Endothelial cell of umbilical vein (primary cell): ENCODE data around the gene ZNF609. TPM values are rescaled to one million over a fixed set of nuclear protein-coding genes. Genes with fewer than 3 reads are reported as not detected.

Source experiments
- BruUV-seq: library from RNA; stranded (reverse); fragments of 400-500 nt; replicated peaks from 2 replicates; lab custom pipeline; 2021; lab: Mats Ljungman, UMichigan
- CTCF ChIA-PET: fragments of 300-600, 350-600 bp; sonication (Branson Sonifier 250); formaldehyde crosslinking; loops from one replicate; lab custom pipeline; 2021; ENCODE audit warnings: antibody characterized with exemption, inconsistent platforms; lab: Charles Lee
- POLR2A ChIA-PET: fragments of 300-600, 350-600 bp; sonication (Branson Sonifier 250); formaldehyde crosslinking; loops from one replicate; lab custom pipeline; 2021; ENCODE audit warnings: antibody characterized with exemption, inconsistent platforms; lab: Charles Lee
- DNase-seq: peaks from one replicate; pipeline ENCODE4 v3.0.0-alpha.2; 2011; ENCODE audit warnings: low read depth, low spot score
- FAIRE-seq: peaks from 2 replicates; lab custom pipeline; 2011; peaks lifted over from hg19 to GRCh38; lab: Jason Lieb, UNC
- H2AFZ ChIP-seq: 2 replicates; pipeline ENCODE4 v1.6.0; 2012; ENCODE audit warnings: low read depth, low read length, control low read depth, inconsistent platforms
- H3K27ac ChIP-seq: 2 replicates; pipeline ENCODE4 v1.5.1; 2011; ENCODE audit warnings: low read depth, mild to moderate bottlenecking, control low read depth, low read length, moderate library complexity; ENCODE audit not compliant: insufficient read depth
- H3K27me3 ChIP-seq, 2 experiments: 2 replicates each; pipeline versions ENCODE4 v1.6.0 to v1.6.1; 2011; ENCODE audit warnings: low read length in 2 of 2, mixed read lengths in 1 of 2; ENCODE audit not compliant: control insufficient read depth in 2 of 2, insufficient read depth in 2 of 2
- H3K36me3 ChIP-seq, 2 experiments: 2 replicates in 1 of 2; 3 replicates in 1 of 2; pipeline ENCODE4 v1.5.1; 2011; ENCODE audit warnings: low read length in 2 of 2, mild to moderate bottlenecking in 1 of 2, moderate library complexity in 1 of 2; ENCODE audit not compliant: control insufficient read depth in 2 of 2, insufficient read depth in 2 of 2; ENCODE audit errors: extremely low read depth in 1 of 2
- H3K4me1 ChIP-seq: 3 replicates; pipeline ENCODE4 v1.5.1; 2011; ENCODE audit warnings: mild to moderate bottlenecking, low read length; ENCODE audit not compliant: control insufficient read depth, insufficient read depth; ENCODE audit errors: extremely low read depth
- H3K4me2 ChIP-seq: 2 replicates; pipeline ENCODE4 v1.6.1; 2011; ENCODE audit warnings: low read length, control low read depth, mixed read lengths; ENCODE audit not compliant: insufficient read depth
- H3K4me3 ChIP-seq, 3 experiments: fragments of 200-600 bp in 1 of 3; sonication (generic), shearing (Covaris generic) in 1 of 3; replicated peaks in 1 of 3; 2 replicates each; pipeline ENCODE4 v1.5.1; 2011 to 2016; ENCODE audit warnings: control low read depth in 3 of 3, low read length in 3 of 3, mild to moderate bottlenecking in 2 of 3, inconsistent platforms in 1 of 3, low read depth in 1 of 3, moderate library complexity in 1 of 3; ENCODE audit not compliant: insufficient read depth in 1 of 3
- H3K79me2 ChIP-seq: 2 replicates; pipeline ENCODE4 v1.6.0; 2012; ENCODE audit warnings: low read length, inconsistent platforms; ENCODE audit not compliant: control insufficient read depth, insufficient read depth
- H3K9ac ChIP-seq: replicated peaks from 2 replicates; pipeline ENCODE3; 2011; ENCODE audit warnings: low read length, control low read depth; ENCODE audit not compliant: insufficient read depth; ENCODE audit errors: extremely low read depth
- H3K9me1 ChIP-seq: replicated peaks from 3 replicates; pipeline ENCODE4 v1.6.0; 2011; ENCODE audit warnings: mild to moderate bottlenecking, low read length; ENCODE audit not compliant: control insufficient read depth, insufficient read depth; ENCODE audit errors: extremely low read depth
- H3K9me3 ChIP-seq: replicated peaks from 2 replicates; pipeline ENCODE4 v1.5.1; 2012; ENCODE audit warnings: low read length, inconsistent platforms; ENCODE audit not compliant: control insufficient read depth, insufficient read depth
- H4K20me1 ChIP-seq: replicated peaks from 2 replicates; pipeline ENCODE3; 2011; ENCODE audit warnings: mild to moderate bottlenecking, low read length; ENCODE audit not compliant: control insufficient read depth, insufficient read depth; ENCODE audit errors: extremely low read depth
- CTCF ChIP-seq, 2 donors: IDR thresholded peaks; 1 replicate in 1 of 2; 2 replicates in 1 of 2; pipeline ENCODE4 v1.5.1; 2011; ENCODE audit warnings: low read length in 2 of 2, mild to moderate bottlenecking in 2 of 2, moderate library complexity in 2 of 2, control low read depth in 1 of 2, inconsistent platforms in 1 of 2, low read depth in 1 of 2; ENCODE audit not compliant: insufficient read depth in 1 of 2; ENCODE audit errors: extremely low read depth in 1 of 2
- EZH2 ChIP-seq: IDR thresholded peaks from 2 replicates; pipeline ENCODE4 v1.6.1; 2012; ENCODE audit warnings: borderline replicate concordance, low read depth, mild to moderate bottlenecking, moderate library complexity, low read length, inconsistent platforms; ENCODE audit not compliant: severe bottlenecking
- FOS ChIP-seq: IDR thresholded peaks from 2 replicates; pipeline ENCODE4 v1.6.1; 2011; ENCODE audit warnings: mild to moderate bottlenecking, low read length, moderate library complexity, borderline replicate concordance; ENCODE audit not compliant: insufficient read depth
- GATA2 ChIP-seq: IDR thresholded peaks from 2 replicates; pipeline ENCODE4 v1.7.0; 2011; ENCODE audit warnings: low read depth, mild to moderate bottlenecking, moderate library complexity, mixed read lengths, low read length; ENCODE audit not compliant: insufficient read length, insufficient read depth
- JUN ChIP-seq: IDR thresholded peaks from 2 replicates; pipeline ENCODE4 v1.6.1; 2011; ENCODE audit warnings: borderline replicate concordance, low read depth; ENCODE audit not compliant: insufficient read length, insufficient read depth
- MAX ChIP-seq: IDR thresholded peaks from 2 replicates; pipeline ENCODE4 v1.6.1; 2011; ENCODE audit not compliant: insufficient read depth, insufficient read length
- MYC ChIP-seq: IDR thresholded peaks from one replicate; pipeline ENCODE4 v1.6.1; 2011; ENCODE audit warnings: mild to moderate bottlenecking, low read depth, low read length
- POLR2A ChIP-seq: IDR thresholded peaks from 2 replicates; pipeline ENCODE4 v1.6.1; 2012; ENCODE audit warnings: low read depth, mild to moderate bottlenecking, control low read depth, low read length
- POLR2AphosphoS5 ChIP-seq: IDR thresholded peaks from 2 replicates; pipeline ENCODE4 v1.6.1; 2012; ENCODE audit warnings: low read depth, mild to moderate bottlenecking, control low read depth, low read length, moderate library complexity; ENCODE audit not compliant: insufficient read depth
- dilution Hi-C: fragments of 300-500 bp; cut with MboI; formaldehyde crosslinking; loops from one replicate; pipeline ENCODE4 v1.15.0; 2019; ENCODE audit warnings: low sequenced_read_pairs; ENCODE audit not compliant: extremely low pct_ligation_motif_present
- intact Hi-C: fragments of 100-400 bp; cut with micrococcal nuclease; formaldehyde crosslinking; loops from one replicate; pipeline ENCODE4 v1.10.0; 2022
- polyA plus RNA-seq, 4 experiments: library from polyadenylated mRNA; depleted of rRNA in 3 of 4; stranded (reverse) in 3 of 4; unstranded in 1 of 4; fragments of >200 nt; gene quantifications; 2 replicates each; pipeline versions ENCODE4 v1.2.1 to v1.2.3, GENCODE V29; 2011 to 2012; ENCODE audit warnings: missing spikeins in 1 of 4
- total RNA-seq: library from RNA; stranded (reverse); gene quantifications from 2 replicates; pipeline ENCODE4 v1.2.3, GENCODE V29; 2021

The ZNF609 gene
- total and polyA plus RNA-seq, 2 donors (not counting 3 experiments of a cell fraction or from before 2014, with no cell fraction given) = 18.2 to 49.6 TPM

DNA sequence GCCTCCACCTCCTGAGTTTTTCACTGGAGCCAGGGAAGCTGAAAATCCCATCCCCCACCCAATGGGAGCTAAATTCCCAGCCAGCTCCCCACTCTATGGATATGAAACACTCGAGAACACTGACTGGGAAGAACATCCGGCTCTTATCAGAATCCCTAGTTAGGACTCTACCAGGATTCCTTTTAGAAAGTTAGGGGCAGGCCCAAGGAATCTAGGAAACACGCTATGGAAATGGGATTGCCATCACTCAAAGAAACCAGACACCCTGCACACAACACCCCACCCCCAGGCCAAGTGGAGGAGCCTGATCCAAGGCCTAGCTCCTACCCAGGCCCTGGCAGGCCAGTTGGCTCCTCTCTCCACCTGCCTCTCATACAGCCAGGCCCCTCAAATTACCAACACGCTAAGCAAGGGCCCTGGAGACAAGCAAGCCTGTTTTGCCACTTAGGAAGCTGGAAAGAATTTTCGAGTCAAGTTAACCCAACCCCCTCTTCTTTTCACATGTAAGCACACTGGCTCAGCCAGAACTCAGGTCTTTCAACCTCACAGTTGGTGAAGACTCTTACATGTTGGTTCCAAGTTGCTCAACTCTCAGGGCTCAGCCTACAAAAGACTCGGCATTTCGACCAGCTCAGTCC is 239.5 kb downstream of the ZNF609 start:
- DNase-seq (peak; percentile 79), FAIRE-seq (peak; percentile 35)
- no peaks in the 10 kb centered on the region for H4K20me1 ChIP-seq
- H3K79me2 ChIP-seq = peaks cover 70% of the 10 kb centered on the region
- H3K9me1 ChIP-seq = no peaks in the 10 kb centered on the region
- H3K4me2 ChIP-seq = peak overlapping the region; percentile 68
- H3K4me1 ChIP-seq = peaks cover 42% of the 10 kb centered on the region
- H3K9ac ChIP-seq = peak overlapping the region; percentile 21
- no TSS peak for BruUV-seq
- H3K36me3 ChIP-seq = peaks cover 0 to under 1% of the 10 kb centered on the region in 2 experiments
- H3K4me3 ChIP-seq = peak overlapping the region in 2 of 3 experiments; percentile 15 to 33
- H3K9me3 ChIP-seq = no peaks in the 10 kb centered on the region
- CTCF ChIA-PET = interaction anchor here (0.9 to 3.6 kb wide), 5 partner anchors 10 to 274 kb away, joined by 3 to 50 read pairs (median 4); no protein-coding TSS in a partner anchor
- intact Hi-C loops = no loop called here
- dilution Hi-C loops = no loop called here
- no peaks in the 10 kb centered on the region for H3K27me3 ChIP-seq
- no peak overlapping the region for H2AFZ ChIP-seq
- TF ChIP-seq POLR2AphosphoS5 = peak; percentile 21
- no peak for TF ChIP-seq CTCF (IDR thresholded peaks at IDR 0.05; ENCODE audit: extremely low read depth in 1 of 2, insufficient read depth in 1 of 2, low read depth in 1 of 2, low read length in 2 of 2)
- peak overlapping the region; percentile 24 for H3K27ac ChIP-seq
- POLR2A ChIA-PET = no interaction called here

- TF ChIP-seq MAX (no peak), EZH2 (no peak), MYC (no peak), POLR2A (no peak), GATA2 (no peak), FOS (no peak), JUN (no peak), CTCF (IDR thresholded peaks at IDR 0.05; ENCODE audit: extremely low read depth in 1 of 2, insufficient read depth in 1 of 2, low read depth in 1 of 2, low read length in 2 of 2) (no peak), POLR2AphosphoS5 (no peak)
- Histone ChIP-seq H3K36me3 (no peaks in the 10 kb centered on the region), H3K27me3 (no peaks in the 10 kb centered on the region), H3K4me1 (peaks cover 42% of the 10 kb centered on the region), H3K9me3 (no peaks in the 10 kb centered on the region), H3K9ac (no peak overlapping the region), H3K27ac (no peak overlapping the region), H3K79me2 (peaks cover 59% of the 10 kb centered on the region), H3K9me1 (no peaks in the 10 kb centered on the region), H3K4me2 (peak overlapping the region; percentile 77), H4K20me1 (no peaks in the 10 kb centered on the region), H3K4me3 (peak overlapping the region in 1 of 3 experiments; percentile 14), H2AFZ (no peak overlapping the region)
- POLR2A ChIA-PET = no interaction called here
- dilution Hi-C loops (no loop called here), intact Hi-C loops (no loop called here)
- BruUV-seq = no TSS peak
- CTCF ChIA-PET = interaction anchor here (1.5 to 3.6 kb wide), 2 partner anchors 27 to 29 kb away, joined by 4 to 50 read pairs; no protein-coding TSS in a partner anchor
- DNase-seq = no peak
- no peak for FAIRE-seq
Observed at GRCh38 chr15:64701051-64701450, 240.7 kb downstream of the ZNF609 start.
